ENCODE measurements around the gene BDH2. TPM values are rescaled to one million over a fixed set of nuclear protein-coding genes. Genes with fewer than 3 reads are reported as not detected.

BDH2 gene
- total RNA-seq, 1 experiment from 2014 or later: 40.2 TPM

DNA sequence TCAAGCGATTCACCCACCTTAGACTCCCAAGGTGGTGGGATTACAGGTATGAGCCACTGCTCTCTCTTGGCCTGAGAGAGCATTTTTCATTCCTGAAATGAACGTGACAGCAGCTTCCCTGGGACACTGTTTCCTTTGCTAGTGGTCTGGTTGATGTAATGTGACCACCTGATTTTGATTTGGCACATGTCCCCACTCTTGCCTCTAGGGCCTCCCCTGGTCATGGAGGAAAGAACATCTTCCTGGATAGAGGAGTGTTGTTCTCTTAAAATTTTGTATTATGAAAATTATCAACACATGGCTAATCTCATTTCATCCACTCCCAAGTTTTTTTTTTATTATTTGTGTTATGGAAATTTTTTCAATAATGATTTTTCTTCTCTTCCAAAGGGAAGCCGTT, 46.9 kb downstream of the BDH2 start:
- H2BK20ac ChIP-seq (ENCODE audit: low read depth, low read length, poor library complexity, severe bottlenecking): no peak overlapping the region
- H4K8ac ChIP-seq (replicated peaks; ENCODE audit: insufficient read length, low read depth, low read length): no peak overlapping the region
- H3K79me1 ChIP-seq (ENCODE audit: insufficient read depth, low read depth, low read length, poor library complexity, severe bottlenecking): no peaks in the 10 kb centered on the region
- no peak overlapping the region for H3K27ac ChIP-seq (ENCODE audit: insufficient read length, low read depth, low read length)
- no peak for DNase-seq
- no peak overlapping the region for H3K9ac ChIP-seq (ENCODE audit: extremely low read depth, insufficient read length, low read length)
- no peaks in the 10 kb centered on the region for H3K4me1 ChIP-seq (ENCODE audit: insufficient read depth, low read length)
- H3K18ac ChIP-seq (ENCODE audit: insufficient read length, low read depth, low read length): no peak overlapping the region
- no peaks in the 10 kb centered on the region for H4K20me1 ChIP-seq (ENCODE audit: control insufficient read depth, insufficient read depth, insufficient read length)
- Mint-ChIP-seq H3K4me1 (no peaks in the 10 kb centered on the region), H3K27ac (no peak overlapping the region), H3K27me3 (ENCODE audit: low read depth) (no peaks in the 10 kb centered on the region), H3K4me3 (no peak overlapping the region), H3K9me3 (no peaks in the 10 kb centered on the region; a peak in 1 of 5 replicates), H3K36me3 (ENCODE audit: insufficient read depth in 1 of 3, low read depth in 3 of 3) (no peaks in the 10 kb centered on the region; a peak in 1 of 7 replicates)
- no peak overlapping the region for H3K4me2 ChIP-seq (ENCODE audit: insufficient read depth, insufficient read length, low read length)
- no peak overlapping the region for H2BK15ac ChIP-seq (ENCODE audit: low read depth, low read length)
- H3K4ac ChIP-seq (ENCODE audit: low read depth, low read length): no peak overlapping the region
- no peak overlapping the region for H3K14ac ChIP-seq (ENCODE audit: insufficient read depth, low read length)
- H2BK5ac ChIP-seq (ENCODE audit: insufficient read length, low read length): no peak overlapping the region
- no peak overlapping the region for H2AK5ac ChIP-seq (ENCODE audit: insufficient read length, low read length)
- no peak overlapping the region for H2AFZ ChIP-seq (ENCODE audit: low read length)
- H3K23ac ChIP-seq (ENCODE audit: insufficient read length, low read depth, low read length): no peak overlapping the region
- no peak overlapping the region for H4K5ac ChIP-seq (ENCODE audit: insufficient read length, low read depth, low read length)
- H4K91ac ChIP-seq (ENCODE audit: insufficient read length, low read depth, low read length): no peak overlapping the region
- H3K79me2 ChIP-seq (ENCODE audit: insufficient read depth, low read length): no peaks in the 10 kb centered on the region
- no peak overlapping the region for H2BK120ac ChIP-seq (ENCODE audit: low read depth, low read length, poor library complexity, severe bottlenecking)
- H3K56ac ChIP-seq (ENCODE audit: insufficient read length, low read depth, low read length): no peak overlapping the region
- TF ChIP-seq, protein P1, sequence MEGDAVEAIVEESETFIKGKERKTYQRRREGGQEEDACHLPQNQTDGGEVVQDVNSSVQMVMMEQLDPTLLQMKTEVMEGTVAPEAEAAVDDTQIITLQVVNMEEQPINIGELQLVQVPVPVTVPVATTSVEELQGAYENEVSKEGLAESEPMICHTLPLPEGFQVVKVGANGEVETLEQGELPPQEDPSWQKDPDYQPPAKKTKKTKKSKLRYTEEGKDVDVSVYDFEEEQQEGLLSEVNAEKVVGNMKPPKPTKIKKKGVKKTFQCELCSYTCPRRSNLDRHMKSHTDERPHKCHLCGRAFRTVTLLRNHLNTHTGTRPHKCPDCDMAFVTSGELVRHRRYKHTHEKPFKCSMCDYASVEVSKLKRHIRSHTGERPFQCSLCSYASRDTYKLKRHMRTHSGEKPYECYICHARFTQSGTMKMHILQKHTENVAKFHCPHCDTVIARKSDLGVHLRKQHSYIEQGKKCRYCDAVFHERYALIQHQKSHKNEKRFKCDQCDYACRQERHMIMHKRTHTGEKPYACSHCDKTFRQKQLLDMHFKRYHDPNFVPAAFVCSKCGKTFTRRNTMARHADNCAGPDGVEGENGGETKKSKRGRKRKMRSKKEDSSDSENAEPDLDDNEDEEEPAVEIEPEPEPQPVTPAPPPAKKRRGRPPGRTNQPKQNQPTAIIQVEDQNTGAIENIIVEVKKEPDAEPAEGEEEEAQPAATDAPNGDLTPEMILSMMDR (conservative IDR thresholded peaks at IDR 0.05): no peak
- no peak overlapping the region for H3T11ph ChIP-seq (ENCODE audit: low read length)
- H3K9me3 ChIP-seq (ENCODE audit: control insufficient read depth, low read depth, low read length): no peaks in the 10 kb centered on the region
- no peaks in the 10 kb centered on the region for H3K27me3 ChIP-seq (ENCODE audit: insufficient read depth, low read length)
- no peak overlapping the region for H2BK12ac ChIP-seq (ENCODE audit: insufficient read length, low read depth, low read length)
- H3K23me2 ChIP-seq (ENCODE audit: insufficient read length, low read depth, low read length, poor library complexity, severe bottlenecking): no peaks in the 10 kb centered on the region
- WGBS (ENCODE audit: extremely low coverage, insufficient read length, low lambda C conversion rate): no CpG with 5 or more reads among the region's 3 CpGs

Measured in H9 (cell line).